T-helper 9 cell (primary cell): ENCODE measurements around the gene NES.

Experiments
- DNase-seq: peaks from one replicate; pipeline ENCODE4 v3.0.0-alpha.2; 2020

NES gene

GRCh38 chr1:156677616-156678596, 699 bp upstream of the NES start:
- no peak for DNase-seq

GRCh38 chr1:156676114-156676819, 940 bp downstream of the NES start:
- DNase-seq = no peak

GRCh38 chr1:156675210-156676113, 1.7 kb downstream of the NES start:
- DNase-seq = no peak

GRCh38 chr1:156673387-156674121, 3.7 kb downstream of the NES start:
- no peak for DNase-seq

- DNase-seq = no peak
Observed at GRCh38 chr1:156671804-156672203, 5.4 kb downstream of the NES start.

- no peak for DNase-seq
Observed at GRCh38 chr1:156670791-156671190, 6.4 kb downstream of the NES start.

- no peak for DNase-seq
Observed at GRCh38 chr1:156670359-156670758, 6.8 kb downstream of the NES start.

- no peak for DNase-seq
Observed at GRCh38 chr1:156669794-156670193, 7.4 kb downstream of the NES start.

GRCh38 chr1:156668801-156669637, 8.2 kb downstream of the NES start:
- DNase-seq = no peak

GRCh38 chr1:156667968-156668709, 9.1 kb downstream of the NES start:
- no peak for DNase-seq

GRCh38 chr1:156667610-156667967, 9.6 kb downstream of the NES start:
- no peak for DNase-seq

- DNase-seq = no peak
Observed at GRCh38 chr1:156666862-156667609, 10.2 kb downstream of the NES start.

- no peak for DNase-seq
Observed at GRCh38 chr1:156665539-156665938, 11.7 kb downstream of the NES start.

- no peak for DNase-seq
Observed at GRCh38 chr1:156664767-156665411, 12.3 kb downstream of the NES start.

GRCh38 chr1:156664046-156664766, 13.0 kb downstream of the NES start:
- no peak for DNase-seq

- no peak for DNase-seq
Observed at GRCh38 chr1:156663178-156663577, 14.0 kb downstream of the NES start.

- no peak for DNase-seq
Observed at GRCh38 chr1:156662800-156663055, 14.5 kb downstream of the NES start.

GRCh38 chr1:156662005-156662799, 15.0 kb downstream of the NES start:
- DNase-seq = no peak
